K562 (cell line): ENCODE data around the gene DNASE2B. TPM values are rescaled to one million over a fixed set of nuclear protein-coding genes. Genes with fewer than 3 reads are reported as not detected.

Experiments
- MGA ChIP-seq: fragments of 450-650 bp; IDR thresholded peaks from 2 replicates; pipeline ENCODE4 v1.6.1; 2016; ENCODE audit warnings: mild to moderate bottlenecking, moderate library complexity
- PCBP1 ChIP-seq: fragments of 200-400 bp; formaldehyde crosslinking; IDR thresholded peaks from 2 replicates; pipeline ENCODE4 v1.6.1; 2018; ENCODE audit warnings: mild to moderate bottlenecking, low read depth, low read length; ENCODE audit not compliant: poor library complexity, severe bottlenecking
- SMARCE1 ChIP-seq: fragments of 450-650 bp; IDR thresholded peaks from 2 replicates; pipeline ENCODE4 v1.7.1; 2016; ENCODE audit warnings: mild to moderate bottlenecking
- ZC3H11A ChIP-seq: IDR thresholded peaks from 2 replicates; pipeline ENCODE4 v1.6.1; 2012; ENCODE audit warnings: low read depth, low read length, improper control_type of control experiment
- ZNF699 ChIP-seq: fragments of 250-450 bp; sonication (Bioruptor Pico); IDR thresholded peaks from 2 replicates; pipeline ENCODE4 v1.8.0; 2021; ENCODE audit warnings: mild to moderate bottlenecking, moderate library complexity; ENCODE audit not compliant: insufficient replicate concordance
- polyA plus RNA-seq, 8 experiments: library from polyadenylated mRNA; depleted of rRNA in 4 of 8; stranded (reverse) in 5 of 8; unstranded in 3 of 8; fragments of >200 nt; fragmentation: Nextera tagmentation in 2 of 8; fragmentation: Illumina TruSeq in 1 of 8; extraction: Ambion mirVana in 2 of 8; extraction: Trizol in 1 of 8; gene quantifications; 2 replicates each; pipeline versions ENCODE4 v1.2.1 to v1.2.3, GENCODE V29; 2011 to 2014; ENCODE audit warnings: inconsistent platforms in 1 of 8, missing spikeins in 1 of 8
- total RNA-seq, 7 experiments: library from RNA; depleted of rRNA in 6 of 7; stranded (reverse); fragments of >200 nt in 6 of 7; fragmentation: Illumina TruSeq in 2 of 7; extraction: Trizol in 2 of 7; gene quantifications; 2 replicates each; pipeline versions ENCODE4 v1.2.1 to v1.2.3, GENCODE V29; 2011 to 2021; ENCODE audit warnings: low replicate concordance in 1 of 7

DNASE2B gene
- total and polyA plus RNA-seq, 9 of the 15 experiments (the other 6 are each of a cell fraction or from before 2014, with no cell fraction given): not detected

- TF ChIP-seq MGA (no peak), ZNF699 (CRISPR knock-in tag) (no peak), PCBP1 (no peak), SMARCE1 (no peak), ZC3H11A (no peak)
These were observed 38.0 kb upstream of the DNASE2B start (continued) for GRCh38 chr1:84360316-84360715.
